Ishikawa (cell line): ENCODE measurements around the gene HERC3.

Source experiments
- CEBPB ChIP-seq: IDR thresholded peaks from 2 replicates; pipeline ENCODE4 v1.6.1; 2012
- CREB1 ChIP-seq: IDR thresholded peaks from 2 replicates; pipeline ENCODE4 v1.6.1; 2012; ENCODE audit warnings: low read depth
- EGR1 ChIP-seq: IDR thresholded peaks from 2 replicates; pipeline ENCODE4 v1.6.1; 2012
- EP300 ChIP-seq: IDR thresholded peaks from 2 replicates; pipeline ENCODE4 v1.6.1; 2012; ENCODE audit warnings: borderline replicate concordance
- FOXM1 ChIP-seq: IDR thresholded peaks from 2 replicates; pipeline ENCODE4 v1.6.1; 2012; ENCODE audit warnings: low read depth, borderline replicate concordance
- MAX ChIP-seq: IDR thresholded peaks from 2 replicates; pipeline ENCODE4 v1.6.1; 2012
- NFIC ChIP-seq: IDR thresholded peaks from 2 replicates; pipeline ENCODE4 v1.6.1; 2012
- RAD21 ChIP-seq: IDR thresholded peaks from 2 replicates; pipeline ENCODE4 v1.6.1; 2012; ENCODE audit warnings: low read depth
- TAF1 ChIP-seq: IDR thresholded peaks from 2 replicates; pipeline ENCODE4 v1.6.1; 2012; ENCODE audit warnings: low read depth, mild to moderate bottlenecking
- USF1 ChIP-seq: IDR thresholded peaks from 2 replicates; pipeline ENCODE4 v1.6.1; 2012
- YY1 ChIP-seq: IDR thresholded peaks from 2 replicates; pipeline ENCODE4 v1.6.1; 2012; ENCODE audit warnings: low read depth
- ZBTB7A ChIP-seq: IDR thresholded peaks from 2 replicates; pipeline ENCODE4 v1.6.1; 2012; ENCODE audit warnings: low read depth
- TF ChIP-seq, protein P1 (sequence below): IDR thresholded peaks from 2 replicates; pipeline ENCODE4 v1.6.1; 2012; ENCODE audit warnings: low read depth, mild to moderate bottlenecking

DNA sequence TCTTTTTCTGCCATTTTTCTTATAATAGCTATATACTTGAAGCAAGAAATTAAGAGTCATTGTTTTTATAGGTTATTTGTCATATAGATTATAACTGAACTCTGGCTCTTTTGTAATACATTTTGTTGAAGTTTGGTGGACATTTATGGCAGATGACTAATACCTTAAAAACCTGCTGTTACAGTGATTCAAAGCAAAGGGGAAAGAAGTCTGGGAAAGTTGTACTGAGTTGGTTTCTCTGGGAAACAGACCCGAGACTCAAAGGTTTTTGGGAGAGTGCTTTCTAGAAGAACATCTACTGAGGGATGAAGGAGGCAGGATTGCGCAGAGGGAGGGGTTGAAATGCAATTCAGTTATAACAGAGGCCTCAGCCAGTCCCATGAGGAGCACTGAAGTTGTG is 69.5 kb downstream of the HERC3 start:
- TF ChIP-seq RAD21: no peak
- no peak for TF ChIP-seq EGR1
- TF ChIP-seq NFIC: no peak
- TF ChIP-seq, protein P1, sequence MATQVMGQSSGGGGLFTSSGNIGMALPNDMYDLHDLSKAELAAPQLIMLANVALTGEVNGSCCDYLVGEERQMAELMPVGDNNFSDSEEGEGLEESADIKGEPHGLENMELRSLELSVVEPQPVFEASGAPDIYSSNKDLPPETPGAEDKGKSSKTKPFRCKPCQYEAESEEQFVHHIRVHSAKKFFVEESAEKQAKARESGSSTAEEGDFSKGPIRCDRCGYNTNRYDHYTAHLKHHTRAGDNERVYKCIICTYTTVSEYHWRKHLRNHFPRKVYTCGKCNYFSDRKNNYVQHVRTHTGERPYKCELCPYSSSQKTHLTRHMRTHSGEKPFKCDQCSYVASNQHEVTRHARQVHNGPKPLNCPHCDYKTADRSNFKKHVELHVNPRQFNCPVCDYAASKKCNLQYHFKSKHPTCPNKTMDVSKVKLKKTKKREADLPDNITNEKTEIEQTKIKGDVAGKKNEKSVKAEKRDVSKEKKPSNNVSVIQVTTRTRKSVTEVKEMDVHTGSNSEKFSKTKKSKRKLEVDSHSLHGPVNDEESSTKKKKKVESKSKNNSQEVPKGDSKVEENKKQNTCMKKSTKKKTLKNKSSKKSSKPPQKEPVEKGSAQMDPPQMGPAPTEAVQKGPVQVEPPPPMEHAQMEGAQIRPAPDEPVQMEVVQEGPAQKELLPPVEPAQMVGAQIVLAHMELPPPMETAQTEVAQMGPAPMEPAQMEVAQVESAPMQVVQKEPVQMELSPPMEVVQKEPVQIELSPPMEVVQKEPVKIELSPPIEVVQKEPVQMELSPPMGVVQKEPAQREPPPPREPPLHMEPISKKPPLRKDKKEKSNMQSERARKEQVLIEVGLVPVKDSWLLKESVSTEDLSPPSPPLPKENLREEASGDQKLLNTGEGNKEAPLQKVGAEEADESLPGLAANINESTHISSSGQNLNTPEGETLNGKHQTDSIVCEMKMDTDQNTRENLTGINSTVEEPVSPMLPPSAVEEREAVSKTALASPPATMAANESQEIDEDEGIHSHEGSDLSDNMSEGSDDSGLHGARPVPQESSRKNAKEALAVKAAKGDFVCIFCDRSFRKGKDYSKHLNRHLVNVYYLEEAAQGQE: no peak
- TF ChIP-seq EP300: no peak
- no peak for TF ChIP-seq USF1
- no peak for TF ChIP-seq TAF1
- no peak for TF ChIP-seq YY1
- no peak for TF ChIP-seq FOXM1
- no peak for TF ChIP-seq ZBTB7A
- no peak for TF ChIP-seq CEBPB
- TF ChIP-seq CREB1: no peak
- no peak for TF ChIP-seq MAX
